ENCODE data around the gene LRRC53.

LRRC53 gene

GRCh38 chr1:74512170-74512915 is at the start of gene LRRC53:
Gene LRRC53 (minus strand): TSS chr1:74512611. CDS start chr1:74483349, 29,262 bp downstream.
- DNase-seq = no peak

GRCh38 chr1:74549932-74550331 is 37.5 kb upstream of the LRRC53 start:
- DNase-seq = no peak

- DNase-seq = peak; percentile 72
Measured at GRCh38 chr1:74548961-74549750, 36.7 kb upstream of the LRRC53 start.

- no peak for DNase-seq
Measured at GRCh38 chr1:74545821-74546220, 33.4 kb upstream of the LRRC53 start.

- no peak for DNase-seq
Measured at GRCh38 chr1:74534241-74534640, 21.8 kb upstream of the LRRC53 start.

GRCh38 chr1:74531796-74532195 is 19.4 kb upstream of the LRRC53 start:
- no peak for DNase-seq

- DNase-seq = no peak
Measured at GRCh38 chr1:74530892-74531291, 18.5 kb upstream of the LRRC53 start.

- no peak for DNase-seq
Measured at GRCh38 chr1:74528123-74528522, 15.7 kb upstream of the LRRC53 start.

- DNase-seq = no peak
Measured at GRCh38 chr1:74526708-74527107, 14.3 kb upstream of the LRRC53 start.

- DNase-seq = no peak
Measured at GRCh38 chr1:74523873-74524480, 11.6 kb upstream of the LRRC53 start.

GRCh38 chr1:74522148-74522547 is 9.7 kb upstream of the LRRC53 start:
- DNase-seq = peak; percentile 40

- DNase-seq = no peak
Measured at GRCh38 chr1:74517599-74518051, 5.2 kb upstream of the LRRC53 start.

- DNase-seq = no peak
Measured at GRCh38 chr1:74513411-74514300, 1.2 kb upstream of the LRRC53 start.

GRCh38 chr1:74508449-74508848 is 4.0 kb downstream of the LRRC53 start:
- DNase-seq = no peak

- DNase-seq = peak; percentile 34
Measured at GRCh38 chr1:74505928-74506710, 6.3 kb downstream of the LRRC53 start.

GRCh38 chr1:74504933-74505512 is 7.4 kb downstream of the LRRC53 start:
- peak; percentile 63 for DNase-seq

GRCh38 chr1:74504125-74504932 is 8.1 kb downstream of the LRRC53 start:
- DNase-seq = peak; percentile 88

- DNase-seq = no peak
Measured at GRCh38 chr1:74502858-74503257, 9.6 kb downstream of the LRRC53 start.

- peak; percentile 83 for DNase-seq
Measured at GRCh38 chr1:74502432-74502831, 10.0 kb downstream of the LRRC53 start.

- no peak for DNase-seq
Measured at GRCh38 chr1:74498901-74499300, 13.5 kb downstream of the LRRC53 start.
